H9 (cell line): ENCODE results near the gene KATNB1. TPM values are rescaled to one million over a fixed set of nuclear protein-coding genes. Genes with fewer than 3 reads are reported as not detected.

Source experiments
- DNase-seq: peaks from one replicate; pipeline ENCODE4 v3.0.0-alpha.2; 2017
- H2AFZ ChIP-seq: one replicate; pipeline ENCODE4 v1.6.1; 2013; ENCODE audit warnings: mild to moderate bottlenecking, low read length, control low read depth, moderate library complexity
- H2AK5ac ChIP-seq: 2 replicates; pipeline ENCODE4 v1.6.1; 2013; ENCODE audit warnings: low read length, control low read depth, mixed read lengths; ENCODE audit not compliant: insufficient read length
- H2BK120ac ChIP-seq: one replicate; pipeline ENCODE4 v1.6.1; 2013; ENCODE audit warnings: low read depth, mild to moderate bottlenecking, low read length, control low read depth, inconsistent platforms; ENCODE audit not compliant: poor library complexity, severe bottlenecking
- H2BK12ac ChIP-seq: 2 replicates; pipeline ENCODE4 v1.6.1; 2013; ENCODE audit warnings: low read length, control low read depth, mixed read lengths, low read depth; ENCODE audit not compliant: insufficient read length
- H2BK15ac ChIP-seq: 2 replicates; pipeline ENCODE4 v1.6.1; 2013; ENCODE audit warnings: low read depth, low read length, control low read depth
- H2BK20ac ChIP-seq: one replicate; pipeline ENCODE4 v1.6.1; 2013; ENCODE audit warnings: low read depth, mild to moderate bottlenecking, low read length, control low read depth, inconsistent platforms; ENCODE audit not compliant: poor library complexity, severe bottlenecking
- H2BK5ac ChIP-seq: 2 replicates; pipeline ENCODE4 v1.6.1; 2013; ENCODE audit warnings: low read length, control low read depth, mixed read lengths; ENCODE audit not compliant: insufficient read length
- H3K14ac ChIP-seq: 2 replicates; pipeline ENCODE4 v1.6.1; 2013; ENCODE audit warnings: low read length, control low read depth; ENCODE audit not compliant: insufficient read depth
- H3K18ac ChIP-seq: 2 replicates; pipeline ENCODE4 v1.6.1; 2013; ENCODE audit warnings: low read depth, mild to moderate bottlenecking, mixed read lengths, low read length, control low read depth; ENCODE audit not compliant: insufficient read length
- H3K23ac ChIP-seq: 2 replicates; pipeline ENCODE4 v1.6.1; 2013; ENCODE audit warnings: low read length, control low read depth, mixed read lengths, low read depth; ENCODE audit not compliant: insufficient read length
- H3K23me2 ChIP-seq: 2 replicates; pipeline ENCODE4 v1.6.1; 2013; ENCODE audit warnings: low read depth, mild to moderate bottlenecking, mixed read lengths, low read length, control low read depth; ENCODE audit not compliant: insufficient read length, poor library complexity, severe bottlenecking
- H3K27ac ChIP-seq: 2 replicates; pipeline ENCODE4 v1.5.1; 2013; ENCODE audit warnings: low read length, control low read depth, mixed read lengths, low read depth; ENCODE audit not compliant: insufficient read length
- H3K27me3 ChIP-seq: 2 replicates; pipeline ENCODE4 v1.6.1; 2013; ENCODE audit warnings: low read length, control low read depth, inconsistent platforms; ENCODE audit not compliant: insufficient read depth
- H3K4ac ChIP-seq: 2 replicates; pipeline ENCODE4 v1.6.1; 2013; ENCODE audit warnings: low read depth, mild to moderate bottlenecking, control low read depth, inconsistent platforms, low read length, moderate library complexity
- H3K4me1 ChIP-seq: 2 replicates; pipeline ENCODE4 v1.6.1; 2013; ENCODE audit warnings: low read length, control low read depth, inconsistent platforms; ENCODE audit not compliant: insufficient read depth
- H3K4me2 ChIP-seq: 2 replicates; pipeline ENCODE4 v1.6.1; 2013; ENCODE audit warnings: low read length, control low read depth, mixed read lengths; ENCODE audit not compliant: insufficient read length, insufficient read depth
- H3K56ac ChIP-seq: 2 replicates; pipeline ENCODE4 v1.6.1; 2013; ENCODE audit warnings: low read depth, mild to moderate bottlenecking, mixed read lengths, low read length, control low read depth; ENCODE audit not compliant: insufficient read length
- H3K79me1 ChIP-seq: 2 replicates; pipeline ENCODE4 v1.6.1; 2013; ENCODE audit warnings: low read depth, mild to moderate bottlenecking, moderate library complexity, low read length, control low read depth, inconsistent platforms; ENCODE audit not compliant: insufficient read depth, poor library complexity, severe bottlenecking
- H3K79me2 ChIP-seq: 2 replicates; pipeline ENCODE4 v1.6.1; 2013; ENCODE audit warnings: low read length, control low read depth, inconsistent platforms; ENCODE audit not compliant: insufficient read depth
- H3K9ac ChIP-seq: 2 replicates; pipeline ENCODE4 v1.6.1; 2013; ENCODE audit warnings: low read length, control low read depth, mixed read lengths; ENCODE audit not compliant: insufficient read length; ENCODE audit errors: extremely low read depth
- H3K9me3 ChIP-seq: one replicate; pipeline ENCODE4 v1.6.1; 2013; ENCODE audit warnings: low read depth, low read length, inconsistent platforms; ENCODE audit not compliant: control insufficient read depth
- H3T11ph ChIP-seq: one replicate; pipeline ENCODE4 v1.6.1; 2013; ENCODE audit warnings: mild to moderate bottlenecking, low read length, control low read depth, inconsistent platforms
- H4K20me1 ChIP-seq: one replicate; pipeline ENCODE4 v1.6.1; 2013; ENCODE audit not compliant: control insufficient read depth, insufficient read length, insufficient read depth
- H4K5ac ChIP-seq: 2 replicates; pipeline ENCODE4 v1.6.1; 2013; ENCODE audit warnings: low read depth, mild to moderate bottlenecking, mixed read lengths, low read length, control low read depth; ENCODE audit not compliant: insufficient read length
- H4K8ac ChIP-seq: replicated peaks from 2 replicates; pipeline ENCODE4 v1.6.1; 2013; ENCODE audit warnings: low read length, control low read depth, mixed read lengths, low read depth; ENCODE audit not compliant: insufficient read length
- H4K91ac ChIP-seq: 2 replicates; pipeline ENCODE4 v1.6.1; 2013; ENCODE audit warnings: low read depth, mild to moderate bottlenecking, moderate library complexity, mixed read lengths, low read length, control low read depth; ENCODE audit not compliant: insufficient read length
- H3K27ac Mint-ChIP-seq, 3 experiments: 2 replicates in 2 of 3; 3 replicates in 1 of 3; pipeline ENCODE4 v1.8.0; 2020 to 2021; ENCODE audit warnings: mixed read lengths in 3 of 3, mild to moderate bottlenecking in 1 of 3, moderate library complexity in 1 of 3
- H3K27me3 Mint-ChIP-seq: 2 replicates; pipeline ENCODE4 v1.8.0; 2021; ENCODE audit warnings: low read depth, mild to moderate bottlenecking, moderate library complexity, mixed read lengths
- H3K36me3 Mint-ChIP-seq, 3 experiments: 2 replicates in 2 of 3; 3 replicates in 1 of 3; pipeline ENCODE4 v1.8.0; 2020 to 2021; ENCODE audit warnings: low read depth in 3 of 3, mixed read lengths in 3 of 3; ENCODE audit not compliant: insufficient read depth in 1 of 3
- H3K4me1 Mint-ChIP-seq, 2 experiments: 2 replicates each; pipeline ENCODE4 v1.8.0; 2020; ENCODE audit warnings: mixed read lengths in 2 of 2
- H3K4me3 Mint-ChIP-seq, 2 experiments: 2 replicates in 1 of 2; 3 replicates in 1 of 2; pipeline ENCODE4 v1.8.0; 2020 to 2021; ENCODE audit warnings: mild to moderate bottlenecking in 2 of 2, mixed read lengths in 2 of 2, moderate library complexity in 1 of 2
- H3K9me3 Mint-ChIP-seq, 2 experiments: 2 replicates in 1 of 2; 3 replicates in 1 of 2; pipeline ENCODE4 v1.8.0; 2020; ENCODE audit warnings: mild to moderate bottlenecking in 2 of 2, mixed read lengths in 2 of 2, moderate library complexity in 1 of 2
- CTCF ChIP-seq: fragments of 200-600 bp; sonication (generic); conservative IDR thresholded peaks from 3 replicates; pipeline ENCODE4 v1.8.0; 2021; ENCODE audit warnings: antibody characterized with exemption, mild to moderate bottlenecking
- WGBS: extraction: QIAGEN DNeasy Blood & Tissue Kit; methylation state at CpG from one replicate; pipeline ENCODE4 v1.1.7; 2013; ENCODE audit warnings: missing lambda C conversion rate, low lambda C conversion rate, mixed read lengths; ENCODE audit not compliant: insufficient read length; ENCODE audit errors: extremely low coverage; 5-methylcytosine and 5-hydroxymethylcytosine counted together
- total RNA-seq: library from RNA; stranded (reverse); gene quantifications from 2 replicates; pipeline ENCODE4 v1.2.1, GENCODE V29; 2021

KATNB1 gene
- total RNA-seq, 1 experiment from 2014 or later: 29.9 TPM

GRCh38 chr16:57738844-57739243 is 3.3 kb downstream of the KATNB1 start:
- Histone ChIP-seq H3K4ac (no peak overlapping the region), H3K23ac (no peak overlapping the region), H3K18ac (no peak overlapping the region), H3K79me1 (no peaks in the 10 kb centered on the region), H2BK120ac (no peak overlapping the region), H3K9me3 (no peaks in the 10 kb centered on the region), H4K20me1 (peaks cover 3% of the 10 kb centered on the region), H3K56ac (no peak overlapping the region), H2BK5ac (no peak overlapping the region), H2BK15ac (no peak overlapping the region), H3T11ph (no peak overlapping the region), H2BK12ac (no peak overlapping the region), H3K27ac (no peak overlapping the region), H3K9ac (no peak overlapping the region), H3K4me2 (no peak overlapping the region), H3K23me2 (peaks cover 11% of the 10 kb centered on the region), H3K4me1 (no peaks in the 10 kb centered on the region), H2BK20ac (no peak overlapping the region), H3K27me3 (no peaks in the 10 kb centered on the region), H4K5ac (no peak overlapping the region), H2AK5ac (no peak overlapping the region), H3K14ac (no peak overlapping the region), H2AFZ (no peak overlapping the region), H4K8ac (no peak overlapping the region), H4K91ac (no peak overlapping the region), H3K79me2 (no peaks in the 10 kb centered on the region)
- no CpG with 5 or more reads among the region's 7 CpGs for WGBS
- Mint-ChIP-seq H3K27ac (no peak overlapping the region), H3K27me3 (no peaks in the 10 kb centered on the region), H3K4me1 (peaks cover 11 to 18% of the 10 kb centered on the region in 2 experiments), H3K9me3 (no peaks in the 10 kb centered on the region), H3K4me3 (no peak overlapping the region), H3K36me3 (peaks cover 4 to 9% (median 8%) of the 10 kb centered on the region in 3 experiments; a peak in 5 of 7 replicates)
- no peak for DNase-seq
- no peak for TF ChIP-seq CTCF
